Ecto neural progenitor cell (in vitro differentiated cells): ENCODE results near the gene PBRM1.
"Not testable (repeated sequence)": the region's sequence is repeated elsewhere in the genome, so short reads cannot be mapped to it uniquely, and the experiment has no call there.

Source experiments
- DNase-seq: peaks from one replicate; pipeline ENCODE4 v3.0.0-alpha.2; 2018; ENCODE audit warnings: low spot score

Gene PBRM1

DNA sequence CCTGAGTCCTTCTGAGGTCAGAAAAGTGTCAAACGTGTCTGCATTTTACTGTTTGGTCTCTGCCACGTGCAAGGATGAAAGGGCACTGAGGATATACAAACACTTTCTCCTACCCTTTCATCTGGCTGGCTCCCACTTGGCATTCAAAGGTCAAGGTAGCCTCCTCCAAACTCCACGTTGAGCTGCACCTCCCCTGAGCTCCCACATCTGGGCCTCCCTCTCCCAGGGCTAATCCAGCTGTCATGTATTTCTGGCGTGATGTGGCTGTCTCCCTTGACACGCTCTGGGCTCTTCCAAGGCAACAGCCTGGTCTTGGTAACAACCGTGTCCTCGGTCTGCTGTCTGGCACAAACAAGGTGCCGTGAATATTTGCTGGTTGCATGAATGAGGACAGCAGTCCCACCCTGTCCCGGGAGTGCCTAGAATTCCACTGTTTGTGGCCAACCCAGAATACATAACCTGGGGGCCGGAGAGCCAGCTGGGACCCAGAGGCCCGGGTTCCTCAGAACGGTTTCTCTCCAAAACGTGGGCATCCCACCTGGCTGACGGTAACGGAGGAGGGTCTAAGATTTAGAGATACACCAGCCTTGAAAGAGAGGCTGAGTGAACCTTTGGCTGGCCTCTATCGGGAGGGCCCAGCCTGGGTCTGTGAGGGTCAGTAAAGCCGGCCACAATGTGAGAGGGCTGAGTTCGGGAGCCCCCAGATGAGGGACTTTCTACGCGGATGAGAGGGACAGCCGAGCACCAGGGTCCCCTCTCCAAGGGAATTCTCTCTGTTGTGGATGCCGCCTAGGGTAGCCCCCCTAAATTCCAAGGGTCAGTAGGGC lies 19.1 kb upstream of the PBRM1 start:
- no peak for DNase-seq

DNA sequence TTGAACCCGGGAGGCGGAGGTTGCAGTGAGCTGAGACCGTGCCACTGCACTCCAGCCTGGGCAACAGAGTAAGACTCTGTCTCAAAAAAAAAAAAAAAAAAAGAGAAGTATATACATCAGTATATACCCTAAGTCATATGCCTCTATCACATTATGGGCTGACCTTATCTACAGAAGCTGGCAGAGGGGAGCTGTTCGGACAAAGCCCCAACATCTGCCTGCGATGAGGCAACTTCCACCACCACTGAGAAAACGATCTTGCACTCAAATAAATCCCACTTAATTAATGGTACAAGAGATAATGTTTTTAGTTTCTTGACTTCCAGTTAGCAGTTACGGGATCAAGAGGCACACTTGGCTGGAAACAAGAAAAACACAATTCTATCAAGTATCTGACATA lies 17.6 kb upstream of the PBRM1 start:
- no peak for DNase-seq

DNA sequence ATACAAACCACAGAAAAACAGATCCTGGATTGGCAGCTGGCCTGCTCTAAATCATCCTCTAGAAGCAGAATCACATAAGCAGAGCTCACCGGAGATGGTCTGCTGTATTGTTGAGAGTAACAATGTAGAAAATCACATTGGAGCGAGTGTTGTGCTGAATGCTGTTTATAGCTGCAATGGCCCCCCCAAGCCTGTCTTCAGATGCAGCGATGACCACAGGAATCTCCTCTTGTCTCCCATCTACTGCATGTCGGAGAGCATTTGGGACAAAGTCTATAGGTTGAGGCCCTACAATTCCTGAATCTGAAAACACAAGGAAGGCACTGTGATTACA lies 11.9 kb upstream of the PBRM1 start:
- no peak for DNase-seq

DNA sequence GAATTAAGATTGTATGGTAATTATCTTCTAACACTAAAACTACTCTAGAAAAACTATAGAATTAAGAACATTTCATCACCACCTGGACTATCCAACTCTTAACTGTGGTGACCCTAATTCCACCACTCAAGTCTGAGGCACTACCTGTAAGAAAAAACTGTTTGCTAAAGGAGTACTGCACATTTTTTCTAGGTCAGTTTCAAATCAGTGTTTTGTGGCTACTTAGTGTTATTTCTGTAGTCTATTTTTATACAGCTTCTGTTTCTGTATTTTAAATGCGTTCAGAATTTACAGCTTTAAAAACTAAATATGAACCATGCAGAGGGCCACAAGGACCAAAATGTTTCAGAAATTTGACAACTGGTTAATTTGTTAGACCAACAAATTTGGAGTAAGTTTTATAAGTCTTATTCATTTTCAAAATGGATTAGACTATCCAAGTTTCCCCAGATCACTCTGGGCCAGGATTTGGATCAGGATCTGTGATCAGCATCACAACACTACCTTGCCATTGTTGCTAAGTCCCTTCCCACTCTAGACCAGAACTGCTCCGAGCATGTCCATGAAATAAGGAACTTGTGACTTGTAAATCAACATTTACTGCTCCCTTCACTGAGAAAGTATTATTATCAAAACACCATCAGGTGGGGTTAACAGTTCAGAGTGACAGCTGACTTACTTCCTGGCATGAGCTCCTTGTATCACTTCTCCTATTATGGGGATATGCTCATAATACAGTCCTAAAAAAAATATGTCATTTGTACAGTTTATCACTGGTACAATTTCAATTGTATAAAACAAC lies 11.3 kb upstream of the PBRM1 start:
- DNase-seq, result no peak

DNA sequence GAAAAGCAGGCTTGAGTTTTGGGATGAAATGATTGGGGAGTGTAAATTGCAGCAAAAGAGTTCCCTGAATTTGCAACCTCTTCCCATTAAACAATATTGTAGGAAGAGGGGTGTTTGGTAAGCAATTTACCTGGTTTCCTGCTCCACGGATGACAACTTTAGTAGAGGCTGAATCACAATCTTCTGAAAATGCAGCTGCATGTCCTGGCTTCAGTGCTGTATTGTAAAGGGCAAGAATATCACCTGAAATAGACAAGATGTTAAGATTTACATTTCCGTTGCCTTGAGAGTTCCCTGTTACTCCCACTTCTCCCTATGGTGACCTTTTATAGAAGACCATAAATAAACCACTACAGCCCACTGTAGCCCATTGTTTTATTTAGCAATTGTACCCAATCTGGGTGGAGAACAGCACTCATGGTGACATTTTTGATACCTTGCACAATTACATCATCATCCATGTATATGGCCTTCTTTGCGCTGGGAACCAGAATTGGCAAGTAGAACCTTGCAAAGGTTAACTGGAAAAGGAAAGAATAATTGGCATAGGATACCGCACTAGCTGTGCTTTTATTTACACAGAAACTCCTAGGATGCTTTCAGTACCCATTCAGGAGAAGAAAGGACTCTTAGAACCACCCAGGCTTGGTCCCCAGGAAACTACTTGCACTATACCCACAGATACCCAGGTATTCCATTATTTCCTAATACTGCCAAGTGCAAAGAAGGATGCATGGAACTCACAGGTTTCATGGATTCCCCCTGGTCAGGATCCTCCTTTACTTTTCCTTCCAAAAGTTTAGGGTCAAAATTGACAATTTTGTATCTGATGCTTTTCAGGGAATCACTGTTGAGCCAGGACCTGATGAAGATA lies 10.3 kb upstream of the PBRM1 start:
- DNase-seq, result no peak

DNA sequence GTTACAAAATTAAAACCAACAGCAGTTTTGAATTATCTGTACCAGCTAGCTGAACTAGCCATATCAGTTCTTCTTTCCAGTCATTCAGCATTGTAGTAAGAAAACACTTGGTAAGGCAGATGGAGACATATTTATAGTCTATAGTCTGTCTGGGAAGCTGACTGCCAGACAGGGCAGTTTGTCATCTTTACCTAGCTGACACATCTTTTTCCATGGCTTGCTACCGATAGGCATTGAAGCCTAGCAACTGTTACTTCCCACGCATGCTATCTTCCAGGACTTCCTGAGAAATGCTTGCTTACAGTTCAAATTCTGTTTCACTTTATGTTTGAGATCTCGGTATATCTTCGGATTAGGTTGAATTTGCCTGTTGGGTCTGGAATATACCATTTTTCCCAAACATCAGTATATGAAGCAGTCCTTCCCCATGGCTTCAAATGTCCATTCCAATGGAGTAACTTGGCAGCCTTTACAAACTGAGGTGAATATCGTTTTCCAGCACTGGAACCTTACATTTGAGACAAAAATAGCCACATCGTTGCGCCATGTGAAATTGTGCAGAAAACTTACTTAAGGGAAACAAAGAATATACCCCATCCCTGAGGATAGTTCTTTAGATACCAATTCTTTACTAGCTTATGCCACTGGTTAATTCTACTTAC lies 8.9 kb upstream of the PBRM1 start:
- DNase-seq, result no peak

DNA sequence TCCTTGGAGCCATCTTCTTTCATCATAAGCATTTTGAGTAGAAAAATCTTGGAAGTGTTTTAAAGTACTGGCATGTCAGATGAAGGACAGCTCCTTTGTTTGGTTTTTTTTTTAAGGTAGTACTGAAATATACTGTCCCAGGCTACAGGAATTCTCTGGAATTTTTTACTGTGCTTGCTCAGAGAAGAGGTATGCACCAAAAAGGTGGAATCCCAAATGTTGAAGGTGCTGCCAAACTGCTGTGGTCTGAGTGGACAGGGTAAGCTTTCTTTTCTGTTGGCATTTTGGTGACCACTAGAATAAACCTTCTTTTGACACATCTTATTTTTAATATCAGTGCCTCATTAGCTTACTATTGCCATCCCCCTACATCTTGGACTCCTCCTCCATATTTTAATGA lies 7.4 kb upstream of the PBRM1 start:
- no peak for DNase-seq

DNA sequence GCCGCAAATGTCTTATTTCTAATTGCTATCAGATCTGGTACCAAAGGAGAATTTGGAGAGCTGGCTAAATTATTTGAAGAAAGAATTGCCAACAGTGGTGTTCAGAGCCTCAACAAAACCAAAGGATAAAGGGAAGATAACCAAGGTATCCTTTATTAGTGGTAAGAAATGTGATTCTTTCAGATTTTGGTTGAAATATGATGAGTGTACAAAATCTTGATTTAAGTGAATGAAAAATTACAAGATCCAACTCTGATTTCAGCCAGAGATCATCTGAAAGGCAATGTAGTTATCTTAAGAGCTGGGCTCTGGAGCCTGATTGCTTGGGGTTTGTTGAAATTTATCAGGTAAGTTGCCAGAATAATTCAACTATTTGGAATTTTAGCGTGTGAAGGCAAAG lies 4.8 kb upstream of the PBRM1 start:
- no peak for DNase-seq

DNA sequence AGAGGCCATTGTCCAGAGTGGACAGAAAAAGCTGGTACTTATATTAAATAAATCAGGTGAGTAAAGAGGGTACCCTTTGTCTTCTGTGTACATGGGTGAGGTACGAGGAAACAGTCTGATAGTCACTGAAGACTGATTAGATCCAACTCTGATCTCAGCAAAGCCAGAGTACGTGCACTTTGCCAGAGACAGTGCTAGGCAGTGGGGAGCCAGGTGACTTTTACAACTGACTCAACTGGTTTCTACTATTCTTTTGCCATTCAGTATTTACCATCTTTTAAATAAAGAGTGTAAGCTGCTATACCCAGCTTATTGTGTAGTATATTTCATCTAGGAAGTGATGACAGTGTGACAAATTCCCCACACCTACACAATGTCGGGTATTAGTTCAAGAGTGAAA lies 3.4 kb upstream of the PBRM1 start:
- DNase-seq, result no peak

DNA sequence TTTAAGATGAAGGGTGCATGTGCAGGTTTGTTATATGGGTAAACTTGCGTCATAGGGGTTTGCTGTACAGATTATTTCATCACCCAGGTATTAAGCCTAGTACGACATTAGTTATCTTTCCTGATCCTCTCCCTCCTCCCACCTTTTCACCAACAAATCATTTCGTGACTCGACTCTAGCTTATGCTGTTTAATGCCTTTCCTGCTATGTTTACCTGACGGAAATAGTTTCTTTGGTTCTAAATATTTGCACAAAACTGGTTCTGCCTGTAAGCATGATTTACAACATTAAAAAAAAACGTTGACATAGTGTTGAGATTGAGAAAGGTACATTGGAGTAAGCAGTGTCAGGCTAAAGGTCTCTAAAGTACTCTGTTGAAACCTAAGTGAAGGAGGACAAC lies 2.6 kb upstream of the PBRM1 start:
- DNase-seq, result no peak

DNA sequence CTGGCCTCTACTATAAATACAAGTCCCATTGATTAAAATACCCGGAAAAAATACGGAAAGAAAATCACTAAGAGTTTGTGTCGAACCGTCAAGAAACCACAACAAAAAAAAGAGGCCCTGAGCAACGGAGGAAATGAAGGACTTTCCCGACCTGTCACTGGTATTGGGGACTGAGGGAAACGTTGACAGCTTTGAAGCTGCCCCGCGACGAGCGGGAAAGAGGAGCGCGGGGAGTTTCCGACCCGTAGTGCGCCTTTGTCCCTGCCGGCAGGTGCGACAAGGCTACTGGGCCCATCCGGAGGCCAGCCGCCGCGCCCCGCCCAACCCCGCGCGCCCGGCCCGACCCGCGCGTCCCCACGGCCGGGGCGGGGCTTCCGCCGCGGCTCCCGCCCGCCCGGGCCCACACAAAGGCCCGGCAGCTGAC lies 416 bp downstream of the PBRM1 start:
- peak; percentile 88 for DNase-seq

DNA sequence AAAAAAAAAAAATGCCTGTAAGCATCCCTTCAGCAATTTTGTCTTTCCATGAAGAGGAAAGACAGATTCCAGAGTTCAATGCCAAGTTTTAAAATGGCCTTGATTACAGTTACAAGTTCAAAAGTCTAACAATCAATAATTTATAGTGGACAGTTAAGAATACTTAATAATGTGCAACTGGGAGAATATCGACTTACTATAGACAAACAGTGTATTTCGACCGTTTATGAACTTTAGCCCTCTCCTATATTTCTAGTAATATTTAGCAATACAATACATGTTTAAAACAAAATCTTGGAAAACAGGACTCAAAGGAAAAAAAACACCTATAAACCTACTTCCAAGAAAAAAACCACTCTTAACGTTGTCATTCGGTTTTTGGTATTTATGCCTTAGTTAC lies 1.5 kb downstream of the PBRM1 start:
- no peak for DNase-seq

DNA sequence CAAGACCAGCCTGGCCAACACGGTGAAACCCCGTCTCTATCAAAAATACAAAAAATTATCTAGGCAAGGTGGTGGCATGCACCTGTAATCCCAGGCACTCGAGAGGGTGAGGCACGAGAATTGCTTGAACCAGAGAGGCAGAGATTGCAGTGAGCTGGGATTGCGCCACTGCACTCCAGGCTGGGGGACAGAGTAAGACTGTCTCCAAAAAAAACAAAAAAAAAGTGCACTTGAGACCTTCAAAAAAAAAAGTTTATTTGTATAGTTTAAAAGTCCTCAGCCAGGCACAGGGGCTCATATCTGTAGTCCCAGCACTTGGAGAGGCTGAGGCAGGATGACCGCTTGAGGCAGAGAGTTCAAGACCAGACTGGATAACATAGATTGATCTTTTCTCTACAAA lies 2.1 kb downstream of the PBRM1 start:
- no peak for DNase-seq

DNA sequence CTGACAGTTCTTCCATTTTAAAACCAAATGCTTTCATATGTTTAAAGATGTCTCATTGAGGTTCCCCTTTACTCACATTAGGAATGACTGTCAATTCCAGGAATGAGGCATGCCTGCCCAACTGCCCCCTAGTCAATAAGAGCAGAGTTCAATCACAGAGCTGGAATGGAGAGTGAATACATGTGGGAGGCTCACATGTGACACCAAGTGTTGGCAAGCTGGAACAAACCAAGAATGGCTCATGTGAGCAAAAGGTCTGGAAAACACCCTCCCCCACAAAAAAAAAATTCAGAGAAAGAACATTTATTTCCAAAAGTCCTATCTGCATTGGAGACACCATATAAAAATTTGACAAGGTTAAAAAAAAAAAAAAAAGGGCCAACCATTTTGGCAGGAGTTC lies 3.7 kb downstream of the PBRM1 start:
- DNase-seq, result no peak

DNA sequence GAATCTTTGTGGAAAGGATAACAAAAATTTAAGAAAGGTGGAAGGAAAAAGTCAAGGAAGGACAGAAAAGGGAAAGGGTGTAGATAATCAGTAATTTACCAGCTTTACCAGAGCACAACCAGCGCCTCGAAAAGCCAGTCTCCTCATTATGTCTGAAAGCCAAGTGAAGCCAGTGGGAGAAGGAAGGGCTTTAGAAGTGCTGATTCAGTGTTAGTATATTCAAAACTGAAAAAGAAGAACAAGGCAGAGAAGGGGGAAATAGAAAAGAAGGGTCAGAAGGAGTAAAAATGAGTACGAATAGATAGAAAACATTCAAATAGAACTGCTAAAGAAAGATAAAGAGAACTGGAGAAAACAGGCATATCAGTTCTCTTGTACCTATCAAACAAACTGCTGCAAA lies 4.1 kb downstream of the PBRM1 start:
- DNase-seq, result no peak

DNA sequence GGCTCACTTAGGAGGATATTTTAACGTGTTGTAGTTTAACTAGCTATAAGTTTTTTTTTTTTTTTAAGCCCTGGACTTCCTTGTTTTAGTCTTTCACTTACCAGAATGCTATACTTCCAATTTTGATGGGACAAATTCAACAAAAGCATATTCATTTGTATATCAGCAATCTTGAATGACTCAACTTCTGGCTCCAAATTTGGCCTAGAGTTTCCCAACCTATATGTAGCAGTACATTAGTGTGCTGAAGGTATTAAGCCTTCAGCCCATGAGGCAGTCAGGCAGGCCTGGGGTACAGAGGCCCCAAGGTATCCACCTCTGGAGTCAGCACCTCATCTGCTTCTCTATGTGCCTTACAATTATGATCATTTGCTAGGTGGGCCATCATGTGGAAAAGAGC lies 5.9 kb downstream of the PBRM1 start:
- DNase-seq, result no peak

DNA sequence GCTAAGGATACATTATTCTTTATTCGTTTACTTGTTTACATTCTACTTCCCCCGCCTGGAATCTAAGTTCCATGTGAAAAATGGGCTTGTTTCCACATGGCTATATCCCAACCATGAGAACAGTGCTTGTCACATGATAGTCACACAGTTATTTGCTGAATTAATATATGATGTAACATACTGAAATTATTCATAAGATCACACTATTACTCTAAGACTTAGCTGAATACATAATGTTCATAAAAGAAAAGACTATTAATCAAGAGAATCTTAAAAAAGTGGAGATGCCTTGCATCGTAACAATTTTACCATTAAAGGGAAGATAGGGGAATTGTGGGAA lies 6.5 kb downstream of the PBRM1 start:
- no peak for DNase-seq

DNA sequence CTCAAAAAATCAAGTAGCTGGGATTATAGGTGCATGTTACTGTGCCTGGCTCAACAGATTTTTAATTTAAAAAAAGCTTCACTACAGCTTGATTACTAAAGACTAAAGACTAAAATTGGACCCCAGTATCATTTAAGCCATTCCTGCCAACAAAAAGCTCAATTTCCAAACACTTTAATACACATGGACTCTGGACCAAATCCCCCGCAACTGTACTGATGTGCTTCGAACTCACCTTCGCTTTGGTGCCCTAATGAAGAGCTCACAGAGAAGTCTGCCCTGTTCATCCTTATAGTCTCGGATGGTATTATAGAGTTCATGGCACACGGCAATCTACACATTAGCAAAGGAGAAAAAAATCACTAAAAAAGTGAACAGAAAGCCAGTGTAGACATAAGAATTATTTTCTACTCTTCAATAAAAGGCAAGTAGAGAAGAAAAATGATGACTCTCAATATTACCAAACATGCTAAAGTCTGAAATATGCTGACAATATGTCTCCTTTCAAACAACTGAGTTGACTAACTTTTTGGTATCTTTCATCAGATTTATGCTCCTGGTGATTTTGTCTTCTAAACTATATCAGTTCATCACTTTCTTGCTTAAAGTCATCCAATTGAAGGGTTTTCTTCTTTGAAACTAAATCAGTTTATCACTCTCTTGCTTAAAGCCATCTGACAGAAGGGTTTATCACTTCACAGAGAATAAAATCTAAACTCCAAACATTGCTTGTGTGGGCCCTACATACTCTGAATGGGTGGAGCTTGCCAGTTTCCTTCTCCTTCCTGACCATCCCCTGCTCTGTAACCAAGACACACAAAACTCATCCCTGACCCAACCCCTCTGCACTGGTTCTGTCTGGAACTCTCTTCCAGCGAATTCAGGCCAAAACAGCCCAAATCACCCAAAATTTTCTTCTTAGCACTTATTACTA lies 7.2 kb downstream of the PBRM1 start:
- no peak for DNase-seq

DNA sequence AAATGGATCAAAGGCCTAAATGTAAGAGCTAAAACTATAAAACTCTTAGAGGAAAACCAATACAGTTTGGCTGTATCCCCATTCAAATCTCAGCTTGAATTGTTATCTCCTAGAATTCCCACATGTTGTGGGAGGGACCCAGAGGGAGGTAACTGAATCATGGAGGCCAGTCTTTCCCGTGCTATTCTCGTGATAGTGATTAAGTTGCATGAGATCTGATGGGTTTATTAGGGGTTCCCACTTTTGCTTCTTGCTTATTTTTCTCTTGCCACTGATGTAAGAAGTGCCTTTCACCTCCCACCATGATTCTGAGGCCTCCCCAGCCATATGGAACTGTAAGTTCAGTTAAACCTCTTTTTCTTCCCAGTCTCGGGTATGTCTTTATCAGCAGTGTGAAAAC lies 9.5 kb downstream of the PBRM1 start:
- not testable (repeated sequence) for DNase-seq

DNA sequence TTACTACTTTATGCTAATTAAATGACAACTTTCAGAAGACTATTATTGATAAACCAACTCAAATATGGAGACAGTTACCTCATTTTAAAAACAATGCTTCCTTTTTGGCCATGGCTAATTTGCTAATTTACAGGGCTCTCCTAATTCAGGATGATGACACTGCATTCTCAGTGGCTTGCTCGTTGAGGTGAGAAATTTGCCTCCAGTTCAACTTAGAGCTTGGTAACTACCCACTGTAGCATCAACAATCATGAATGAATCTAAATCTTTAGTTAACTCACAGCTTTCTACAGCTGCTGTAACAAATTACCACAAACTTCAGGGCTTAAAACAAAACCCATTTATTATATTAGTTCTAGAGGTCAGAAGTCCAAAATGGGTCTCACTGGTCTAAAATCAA lies 14.0 kb downstream of the PBRM1 start:
- no peak for DNase-seq
